ENCODE measurements around the gene ARHGAP6.

GRCh38 chrX:11376163-11376562, 289.6 kb downstream of the ARHGAP6 start:
- no peak for TF ChIP-seq CTCF (IDR thresholded peaks at IDR 0.05; ENCODE audit: low read length)
- no peak for TF ChIP-seq EZH2phosphoT487 (IDR thresholded peaks at IDR 0.05; ENCODE audit: low read length)
